K562 (cell line): ENCODE results near the gene GAL3ST1. TPM values are rescaled to one million over a fixed set of nuclear protein-coding genes. Genes with fewer than 3 reads are reported as not detected.
A peak's percentile ranks its signal among the peaks of the same experiment; 100 is the strongest.

Source experiments
- ATAC-seq: fragments of 200-7000 bp; cut with Tn5 transposase; 3 replicates; pipeline ENCODE4 v1.9.1; 2020; ENCODE audit warnings: moderate library complexity
- BruUV-seq: library from RNA; stranded (reverse); fragments of 400-500 nt; replicated peaks from 2 replicates; lab custom pipeline; 2021; lab: Mats Ljungman, UMichigan
- CTCF ChIA-PET: fragments of 300-600 bp; formaldehyde crosslinking; extraction: SDS; loops from one replicate; lab custom pipeline; 2021; ENCODE audit warnings: low intra/inter-chr PET ratio; lab: Yijun Ruan, JAX
- POLR2A ChIA-PET: fragments of 300-600, 350-650 bp; sonication (Branson Sonifier 250); formaldehyde crosslinking; extraction: SDS; loops from one replicate; lab custom pipeline; 2021; ENCODE audit warnings: antibody characterized with exemption, inconsistent platforms; lab: Yijun Ruan, JAX
- DNase-seq, 4 experiments: peaks; one replicate each; pipeline versions ENCODE4 v3.0.0 to v3.0.0-alpha.2; 2011 to 2018; ENCODE audit warnings: low spot score in 3 of 4, mixed read lengths in 3 of 4; ENCODE audit errors: extremely low read depth in 1 of 4
- FAIRE-seq: peaks from 2 replicates; lab custom pipeline; 2011; peaks lifted over from hg19 to GRCh38; lab: Jason Lieb, UNC
- H2AFZ ChIP-seq: 2 replicates; pipeline ENCODE4 v1.6.0; 2011; ENCODE audit warnings: low read depth, low read length, control low read depth, inconsistent platforms
- H3K27ac ChIP-seq: fragments of 200-600 bp; 3 replicates; pipeline ENCODE4 v1.8.0; 2011; ENCODE audit warnings: low read depth, mild to moderate bottlenecking, control low read depth, inconsistent platforms, low read length, moderate library complexity, mixed read lengths; ENCODE audit errors: extremely low read depth
- H3K27me3 ChIP-seq, 2 experiments: fragments of 300-600 bp in 1 of 2; 2 replicates in 1 of 2; 3 replicates in 1 of 2; pipeline versions ENCODE4 v1.6.0 to v1.8.0; 2011; ENCODE audit warnings: inconsistent platforms in 2 of 2, low read length in 2 of 2, mild to moderate bottlenecking in 1 of 2, mixed read lengths in 1 of 2, moderate library complexity in 1 of 2; ENCODE audit not compliant: control insufficient read depth in 2 of 2, insufficient read depth in 2 of 2
- H3K36me3 ChIP-seq: fragments of 300-600 bp; 3 replicates; pipeline ENCODE4 v1.8.0; 2011; ENCODE audit warnings: mild to moderate bottlenecking, low read length, inconsistent platforms; ENCODE audit not compliant: control insufficient read depth, insufficient read depth
- H3K4me1 ChIP-seq, 2 experiments: fragments of 200-600 bp in 1 of 2; replicated peaks in 1 of 2; 2 replicates in 1 of 2; 3 replicates in 1 of 2; pipeline versions ENCODE4 v1.5.1 to v1.8.0; 2011; ENCODE audit warnings: inconsistent platforms in 2 of 2, low read length in 2 of 2, mild to moderate bottlenecking in 1 of 2, mixed read lengths in 1 of 2, moderate library complexity in 1 of 2; ENCODE audit not compliant: control insufficient read depth in 2 of 2, insufficient read depth in 2 of 2
- H3K4me2 ChIP-seq: 2 replicates; pipeline ENCODE4 v1.6.1; 2011; ENCODE audit warnings: low read length, control low read depth, inconsistent platforms, mixed read lengths; ENCODE audit not compliant: insufficient read depth
- H3K4me3 ChIP-seq: fragments of 200-600 bp; sonication (generic), shearing (Covaris generic); 2 replicates; pipeline ENCODE4 v1.5.1; 2016; ENCODE audit warnings: control low read depth, inconsistent platforms
- H3K79me2 ChIP-seq: fragments of 200-600 bp; 3 replicates; pipeline ENCODE4 v1.8.0; 2011; ENCODE audit warnings: low read length, inconsistent platforms; ENCODE audit not compliant: control insufficient read depth, insufficient read depth
- H3K9ac ChIP-seq, 2 experiments: 2 replicates each; pipeline versions ENCODE4 v1.6.0 to v1.6.1; 2011; ENCODE audit warnings: low read depth in 2 of 2, low read length in 2 of 2, control low read depth in 1 of 2, inconsistent platforms in 1 of 2, mild to moderate bottlenecking in 1 of 2, mixed read lengths in 1 of 2; ENCODE audit not compliant: insufficient read depth in 1 of 2
- H3K9me1 ChIP-seq: one replicate; pipeline ENCODE4 v1.6.0; 2011; ENCODE audit warnings: inconsistent platforms, mild to moderate bottlenecking, low read length, moderate library complexity; ENCODE audit not compliant: control insufficient read depth, insufficient read depth
- H3K9me3 ChIP-seq: replicated peaks from 2 replicates; pipeline ENCODE4 v1.5.1; 2011; ENCODE audit warnings: low read depth, low read length, inconsistent platforms; ENCODE audit not compliant: control insufficient read depth, insufficient read depth
- H4K20me1 ChIP-seq: replicated peaks from 2 replicates; pipeline ENCODE4 v1.6.1; 2011; ENCODE audit warnings: low read length, inconsistent platforms, mixed read lengths; ENCODE audit not compliant: control insufficient read depth, insufficient read depth
- ARID1B ChIP-seq: fragments of 450-650 bp; IDR thresholded peaks from 2 replicates; pipeline ENCODE4 v1.6.1; 2016; ENCODE audit warnings: antibody characterized with exemption, mild to moderate bottlenecking, inconsistent platforms
- ATF7 ChIP-seq: fragments of 450-650 bp; IDR thresholded peaks from 2 replicates; pipeline ENCODE4 v1.7.1; 2014; ENCODE audit warnings: mild to moderate bottlenecking, moderate library complexity
- BMI1 ChIP-seq: fragments of 150-350 bp; IDR thresholded peaks from 2 replicates; pipeline ENCODE4 v1.6.1; 2014; ENCODE audit warnings: low read length
- DACH1 ChIP-seq: fragments of 450-650 bp; IDR thresholded peaks from 2 replicates; pipeline ENCODE4 v1.6.1; 2018; ENCODE audit not compliant: partially characterized antibody
- ELF1 ChIP-seq: fragments of 200-800 bp; sonication (Bioruptor generic); IDR thresholded peaks from 2 replicates; pipeline ENCODE4 v1.6.1; 2016; ENCODE audit warnings: missing genetic modification characterization, missing compliant biosample characterization
- EP400 ChIP-seq: fragments of 450-650 bp; IDR thresholded peaks from 2 replicates; pipeline ENCODE4 v1.6.1; 2017; ENCODE audit warnings: antibody characterized with exemption, mild to moderate bottlenecking, moderate library complexity
- JUN ChIP-seq, 2 experiments: sonication (generic) in 1 of 2; formaldehyde crosslinking in 1 of 2; IDR thresholded peaks; 2 replicates each; pipeline versions ENCODE4 v1.6.1 to v1.8.0; 2012 to 2022; ENCODE audit warnings: borderline replicate concordance in 2 of 2, mild to moderate bottlenecking in 2 of 2, improper control_type of control experiment in 1 of 2, low read depth in 1 of 2, low read length in 1 of 2, missing genetic modification reagents in 1 of 2
- MBD2 ChIP-seq: sonication (generic); IDR thresholded peaks from 2 replicates; pipeline ENCODE4 v1.6.1; 2016; ENCODE audit warnings: low read depth, borderline replicate concordance
- MNT ChIP-seq, 2 experiments: fragments of 450-650 bp; conservative IDR thresholded peaks; 2 replicates each; pipeline ENCODE4 v1.6.1; 2017; ENCODE audit warnings: mild to moderate bottlenecking in 2 of 2, moderate library complexity in 2 of 2
- RFX7 ChIP-seq: fragments of 250-450 bp; sonication (Bioruptor Pico); IDR thresholded peaks from 2 replicates; pipeline ENCODE4 v1.5.1; 2021; ENCODE audit warnings: mild to moderate bottlenecking
- SIX5 ChIP-seq, 2 experiments: IDR thresholded peaks; 2 replicates each; pipeline ENCODE4 v1.6.1; 2011; ENCODE audit warnings: low read length in 2 of 2, borderline replicate concordance in 1 of 2, low read depth in 1 of 2, mild to moderate bottlenecking in 1 of 2, moderate library complexity in 1 of 2; ENCODE audit not compliant: insufficient read depth in 1 of 2
- SNIP1 ChIP-seq: fragments of 450-650 bp; IDR thresholded peaks from 2 replicates; pipeline ENCODE4 v1.7.1; 2017; ENCODE audit warnings: low read depth, mild to moderate bottlenecking
- SRSF9 ChIP-seq: fragments of 200-400 bp; formaldehyde crosslinking; IDR thresholded peaks from 2 replicates; pipeline ENCODE4 v1.6.1; 2017; ENCODE audit warnings: low read depth, low read length, borderline replicate concordance
- STAG1 ChIP-seq: sonication (generic); formaldehyde crosslinking; IDR thresholded peaks from 2 replicates; pipeline ENCODE4 v1.5.0; 2020; ENCODE audit warnings: missing genetic modification reagents, borderline replicate concordance
- UBTF ChIP-seq, 2 experiments: IDR thresholded peaks; 2 replicates each; pipeline ENCODE4 v1.6.1; 2012; ENCODE audit warnings: improper control_type of control experiment in 2 of 2, low read depth in 2 of 2, low read length in 2 of 2, borderline replicate concordance in 1 of 2
- ZNF3 ChIP-seq: fragments of 250-450 bp; sonication (Bioruptor Pico); IDR thresholded peaks from 2 replicates; pipeline ENCODE4 v1.5.0; 2021; ENCODE audit warnings: mild to moderate bottlenecking, moderate library complexity
- WGBS: fragments of 100-300 bp; shearing (Covaris generic); methylation state at CpG from one replicate; pipeline ENCODE4 v1.1.6; 2016; ENCODE audit warnings: low coverage, mixed read lengths; ENCODE audit not compliant: insufficient coverage; ENCODE audit errors: missing lambda C conversion rate; 5-methylcytosine and 5-hydroxymethylcytosine counted together
- in situ Hi-C: fragments of 300-500 bp; cut with MboI; formaldehyde crosslinking; loops from 4 replicates; pipeline ENCODE4 v1.15.0; 2018; ENCODE audit warnings: inconsistent platforms, mixed read lengths
- intact Hi-C: fragments of 100-400 bp; cut with micrococcal nuclease; formaldehyde crosslinking; loops from 2 replicates; pipeline ENCODE4 v1.14.2; 2022
- polyA plus RNA-seq, 8 experiments: library from polyadenylated mRNA; depleted of rRNA in 4 of 8; stranded (reverse) in 5 of 8; unstranded in 3 of 8; fragments of >200 nt; fragmentation: Nextera tagmentation in 2 of 8; fragmentation: Illumina TruSeq in 1 of 8; extraction: Ambion mirVana in 2 of 8; extraction: Trizol in 1 of 8; gene quantifications; 2 replicates each; pipeline versions ENCODE4 v1.2.1 to v1.2.3, GENCODE V29; 2011 to 2014; ENCODE audit warnings: inconsistent platforms in 1 of 8, missing spikeins in 1 of 8
- total RNA-seq, 7 experiments: library from RNA; depleted of rRNA in 6 of 7; stranded (reverse); fragments of >200 nt in 6 of 7; fragmentation: Illumina TruSeq in 2 of 7; extraction: Trizol in 2 of 7; gene quantifications; 2 replicates each; pipeline versions ENCODE4 v1.2.1 to v1.2.3, GENCODE V29; 2011 to 2021; ENCODE audit warnings: low replicate concordance in 1 of 7

The GAL3ST1 gene
- total and polyA plus RNA-seq, 9 of the 15 experiments (the other 6 are each of a cell fraction or from before 2014, with no cell fraction given) = 0.03 to 1.9 (median 0.33) TPM; not detected in 1

GRCh38 chr22:30609260-30610185, 35.1 kb upstream of the GAL3ST1 start:
- 29% methylated on average over 15 of the region's 17 CpGs for WGBS
- Histone ChIP-seq H3K9me1 (no peaks in the 10 kb centered on the region), H4K20me1 (no peaks in the 10 kb centered on the region), H2AFZ (peak overlapping the region; percentile 85), H3K4me1 (peaks cover 21 to 41% of the 10 kb centered on the region in 2 experiments), H3K79me2 (no peaks in the 10 kb centered on the region), H3K4me2 (peak overlapping the region; percentile 71), H3K36me3 (no peaks in the 10 kb centered on the region), H3K9me3 (no peaks in the 10 kb centered on the region), H3K9ac (peak overlapping the region; percentile 63 to 87), H3K27me3 (no peaks in the 10 kb centered on the region), H3K4me3 (no peak overlapping the region), H3K27ac (peak overlapping the region; percentile 78)
- ChIA-PET CTCF (no interaction called here), POLR2A (interaction anchor here (0.6 to 2.8 kb wide), 5 partner anchors 9 to 578 kb away, joined by 3 to 17 read pairs (median 3); partner anchors contain the start of genes PES1 and SLC35E4)
- in situ Hi-C loops = loop anchor here (10.0 kb wide), 1 partner anchor 325 kb away; the partner anchor contains the start of gene CASTOR1
- TSS peak; percentile 58 for BruUV-seq
- DNase-seq (peak; percentile 81 to 87 (median 83)), FAIRE-seq (peak; percentile 97), ATAC-seq (peak; percentile 84)
- intact Hi-C loops = no loop called here
- TF ChIP-seq MNT (conservative IDR thresholded peaks at IDR 0.05) (no peak; a peak in 1 of 4 replicates), ELF1 (tag) (no peak), EP400 (peak; percentile 66), STAG1 (no peak), RFX7 (CRISPR knock-in tag) (no peak), JUN (IDR thresholded peaks at IDR 0.05; ENCODE audit: borderline replicate concordance, low read depth, low read length) (peak; percentile 80), JUN (CRISPR knock-in tag; IDR thresholded peaks at IDR 0.05; ENCODE audit: borderline replicate concordance) (no peak), ZNF3 (no peak), SIX5 (IDR thresholded peaks at IDR 0.05; ENCODE audit: borderline replicate concordance in 1 of 2, insufficient read depth in 1 of 2, low read depth in 1 of 2, low read length in 2 of 2) (no peak), SNIP1 (no peak), DACH1 (peak; percentile 41), UBTF (IDR thresholded peaks at IDR 0.05; ENCODE audit: borderline replicate concordance in 1 of 2, low read depth in 2 of 2, low read length in 2 of 2) (peak in 1 of 2 experiments; percentile 60; a peak in 1 of 4 replicates), BMI1 (no peak), SRSF9 (no peak), ARID1B (peak; percentile 65), MBD2 (no peak), ATF7 (peak; percentile 69)
